Measurements from ENCODE around the gene EMC9. TPM values are rescaled to one million over a fixed set of nuclear protein-coding genes. Genes with fewer than 3 reads are reported as not detected.

Gene EMC9
- polyA plus RNA-seq, 3 donors: 6.4 to 9.4 (median 8.5) TPM

DNA sequence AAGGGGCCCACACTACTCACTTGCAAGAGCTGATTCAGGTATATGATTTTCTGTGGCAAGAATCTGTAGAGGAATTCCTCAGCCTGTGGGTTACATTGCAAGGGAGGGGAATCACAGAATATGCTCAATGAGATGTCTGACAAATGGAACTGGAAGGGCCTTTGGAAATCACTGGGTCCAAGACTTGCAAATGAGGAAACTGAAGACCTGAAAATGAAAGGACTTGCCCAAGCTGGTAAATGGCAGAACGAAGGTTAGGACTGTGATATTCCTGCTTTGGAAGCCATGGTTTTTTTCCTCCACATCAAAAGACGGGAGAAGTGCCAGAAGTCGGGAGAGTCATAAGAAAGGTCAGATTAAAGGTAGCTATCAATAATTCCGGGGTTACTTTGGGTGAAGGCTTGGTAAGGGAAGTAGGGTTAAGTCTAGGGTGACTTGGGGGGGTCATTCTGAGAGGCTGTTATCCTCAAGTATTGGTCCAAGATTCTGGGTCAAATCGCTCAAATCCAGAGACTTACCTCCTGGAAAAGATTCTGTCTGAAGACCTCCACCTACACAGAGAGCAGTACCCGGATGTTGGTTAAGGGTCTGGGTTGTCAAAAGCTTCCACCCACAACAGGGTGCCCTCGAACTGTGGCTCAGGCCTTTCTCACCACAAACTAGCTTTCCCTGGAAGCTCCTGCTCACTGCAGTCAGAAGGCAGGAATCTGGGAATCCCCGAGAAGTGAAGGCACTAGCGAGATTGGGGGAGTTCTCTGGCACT is 4.5 kb upstream of the EMC9 start:
- peak overlapping the region; percentile 84 to 100 (median 89) for H3K4me3 ChIP-seq (replicated peaks in 1 of 3; ENCODE audit: low read depth in 2 of 3, low read length in 3 of 3)
- H3K27ac ChIP-seq (ENCODE audit: low read depth in 1 of 2, low read length in 2 of 2): peak overlapping the region; percentile 84 to 89
- peak overlapping the region; percentile 93 for H3K9ac ChIP-seq (ENCODE audit: insufficient read depth, low read length, poor library complexity, severe bottlenecking)
- H3K36me3 ChIP-seq (replicated peaks in 1 of 2; ENCODE audit: control insufficient read depth in 1 of 2, insufficient read depth in 2 of 2, low read length in 2 of 2): peaks cover 36 to 49% of the 10 kb centered on the region in 2 donors
- intact Hi-C loops (cut with micrococcal nuclease): loop anchor here in 1 of 2 donors (2.0 kb wide), 1 partner anchor 15 kb away; the partner anchor contains the start of gene IRF9
- 0% methylated on average over 2 of the region's 9 CpGs for WGBS (ENCODE audit: insufficient coverage)
- no peaks in the 10 kb centered on the region for H3K27me3 ChIP-seq (ENCODE audit: control insufficient read depth in 2 of 2, insufficient read depth in 2 of 2, low read length in 2 of 2)
- Mint-ChIP-seq H3K27ac (peak overlapping the region; percentile 95 to 99 (median 97)), H3K36me3 (peaks cover 50 to 52% of the 10 kb centered on the region in 2 donors), H3K4me1 (peaks cover 48% of the 10 kb centered on the region), H3K9me3 (no peaks in the 10 kb centered on the region), H3K4me3 (peak overlapping the region; percentile 98 to 99), H3K27me3 (ENCODE audit: low read depth in 3 of 3) (peaks cover 0 to 2% (median 0%) of the 10 kb centered on the region in 3 donors)
- no peaks in the 10 kb centered on the region for H3K9me3 ChIP-seq (replicated peaks in 1 of 2; ENCODE audit: control insufficient read depth in 1 of 2, insufficient read depth in 1 of 2, low read length in 2 of 2)
- H3K79me2 ChIP-seq (ENCODE audit: insufficient read depth, low read length): peaks cover 70% of the 10 kb centered on the region
- no peak for TF ChIP-seq CTCF (IDR thresholded peaks at IDR 0.05)
- H2AFZ ChIP-seq (ENCODE audit: insufficient read depth, low read depth, low read length, poor library complexity, severe bottlenecking): peak overlapping the region; percentile 93
- peaks cover 59% of the 10 kb centered on the region for H4K20me1 ChIP-seq (ENCODE audit: insufficient read depth, low read length)
- H3K4me1 ChIP-seq (ENCODE audit: control insufficient read depth in 1 of 2, insufficient read depth in 2 of 2, low read length in 2 of 2): peaks cover 34 to 50% of the 10 kb centered on the region in 2 donors
- H3K4me2 ChIP-seq (replicated peaks; ENCODE audit: extremely low read depth, low read length, poor library complexity, severe bottlenecking): peak overlapping the region; percentile 98
- DNase-seq: peak in 2 of 3 donors; percentile 29 to 76

GRCh38 chr14:24145219-24145618 is 3.8 kb upstream of the EMC9 start:
- Histone ChIP-seq H2AFZ (ENCODE audit: insufficient read depth, low read depth, low read length, poor library complexity, severe bottlenecking) (no peak overlapping the region), H4K20me1 (ENCODE audit: insufficient read depth, low read length) (peaks cover 59% of the 10 kb centered on the region), H3K4me1 (ENCODE audit: control insufficient read depth in 1 of 2, insufficient read depth in 2 of 2, low read length in 2 of 2) (peaks cover 40 to 56% of the 10 kb centered on the region in 2 donors), H3K4me3 (replicated peaks in 1 of 3; ENCODE audit: low read depth in 2 of 3, low read length in 3 of 3) (peak overlapping the region in 2 of 3 experiments; percentile 84 to 100), H3K27me3 (ENCODE audit: control insufficient read depth in 2 of 2, insufficient read depth in 2 of 2, low read length in 2 of 2) (no peaks in the 10 kb centered on the region), H3K36me3 (replicated peaks in 1 of 2; ENCODE audit: control insufficient read depth in 1 of 2, insufficient read depth in 2 of 2, low read length in 2 of 2) (peaks cover 30 to 42% of the 10 kb centered on the region in 2 donors), H3K4me2 (replicated peaks; ENCODE audit: extremely low read depth, low read length, poor library complexity, severe bottlenecking) (peak overlapping the region; percentile 98), H3K27ac (ENCODE audit: low read depth in 1 of 2, low read length in 2 of 2) (peak overlapping the region in 1 of 2 donors; percentile 84), H3K79me2 (ENCODE audit: insufficient read depth, low read length) (peaks cover 70% of the 10 kb centered on the region), H3K9me3 (replicated peaks in 1 of 2; ENCODE audit: control insufficient read depth in 1 of 2, insufficient read depth in 1 of 2, low read length in 2 of 2) (no peaks in the 10 kb centered on the region), H3K9ac (ENCODE audit: insufficient read depth, low read length, poor library complexity, severe bottlenecking) (no peak overlapping the region)
- DNase-seq: no peak
- H3K36me3 Mint-ChIP-seq: peaks cover 43 to 46% of the 10 kb centered on the region in 2 donors
- no CpG with 5 or more reads among the region's 2 CpGs for WGBS (ENCODE audit: insufficient coverage)
- peaks cover 0 to 2% (median 1%) of the 10 kb centered on the region in 3 donors for H3K27me3 Mint-ChIP-seq (ENCODE audit: low read depth in 3 of 3)
- H3K27ac Mint-ChIP-seq: peak overlapping the region in 5 of 7 donors; percentile 14 to 99 (median 96)
- H3K9me3 Mint-ChIP-seq: no peaks in the 10 kb centered on the region
- intact Hi-C loops (cut with micrococcal nuclease): no loop called here
- H3K4me1 Mint-ChIP-seq: peaks cover 55% of the 10 kb centered on the region
- TF ChIP-seq CTCF (IDR thresholded peaks at IDR 0.05): no peak
- H3K4me3 Mint-ChIP-seq: peak overlapping the region; percentile 98 to 99

Data from CD14-positive monocyte (primary cell).